C4-2B (cell line): ENCODE results near the gene MAP3K5.

Experiments used
- H3K27ac ChIP-seq: fragments of 450-650 bp; 2 replicates; pipeline ENCODE4 v1.5.1; 2017
- ZFX ChIP-seq: fragments of 450-650 bp; IDR thresholded peaks from 2 replicates; pipeline ENCODE4 v1.6.1; 2017
- TF ChIP-seq, protein P1 (sequence below): fragments of 450-650 bp; conservative IDR thresholded peaks from 2 replicates; pipeline ENCODE4 v1.5.1; 2017; ENCODE audit warnings: mild to moderate bottlenecking

MAP3K5 gene

DNA sequence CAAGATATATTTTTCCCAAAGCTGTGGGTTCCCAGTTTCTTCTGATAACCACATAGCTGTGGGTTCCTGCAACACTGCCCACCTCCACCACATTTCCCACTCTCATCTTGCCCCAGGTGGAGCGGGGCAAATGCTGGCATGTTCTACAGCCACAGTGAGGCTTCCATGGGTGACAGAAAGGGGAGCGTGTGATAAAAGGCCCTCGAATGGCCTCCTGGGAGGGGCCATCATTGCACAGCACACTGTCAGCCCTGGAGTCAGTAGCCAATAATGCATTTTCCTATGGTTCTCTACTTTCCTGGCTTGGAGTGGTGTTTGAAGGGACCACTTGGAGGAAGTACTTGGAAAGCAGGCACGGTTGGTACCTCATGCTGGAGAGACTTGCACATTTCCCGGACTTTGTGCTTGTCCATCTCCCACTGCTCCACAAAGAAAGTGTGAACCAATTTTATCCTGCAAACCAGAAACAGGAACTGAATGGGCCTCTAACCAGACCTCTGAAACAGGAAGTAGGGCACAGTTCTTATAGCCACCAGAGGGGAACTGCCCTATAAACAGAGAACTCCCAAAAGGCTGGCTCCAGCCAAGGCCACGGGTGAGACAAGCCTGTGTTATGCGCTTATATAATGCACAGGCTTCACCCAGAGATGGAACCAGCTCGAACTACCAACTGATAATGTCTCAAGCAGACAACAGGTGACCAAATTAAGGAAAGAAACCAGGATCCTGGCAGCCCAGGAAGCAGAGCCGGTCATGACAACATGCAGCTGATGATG, 8.6 kb downstream of the MAP3K5 start:
- H3K27ac ChIP-seq, result no peak overlapping the region
- no peak for TF ChIP-seq ZFX
- TF ChIP-seq, protein P1, sequence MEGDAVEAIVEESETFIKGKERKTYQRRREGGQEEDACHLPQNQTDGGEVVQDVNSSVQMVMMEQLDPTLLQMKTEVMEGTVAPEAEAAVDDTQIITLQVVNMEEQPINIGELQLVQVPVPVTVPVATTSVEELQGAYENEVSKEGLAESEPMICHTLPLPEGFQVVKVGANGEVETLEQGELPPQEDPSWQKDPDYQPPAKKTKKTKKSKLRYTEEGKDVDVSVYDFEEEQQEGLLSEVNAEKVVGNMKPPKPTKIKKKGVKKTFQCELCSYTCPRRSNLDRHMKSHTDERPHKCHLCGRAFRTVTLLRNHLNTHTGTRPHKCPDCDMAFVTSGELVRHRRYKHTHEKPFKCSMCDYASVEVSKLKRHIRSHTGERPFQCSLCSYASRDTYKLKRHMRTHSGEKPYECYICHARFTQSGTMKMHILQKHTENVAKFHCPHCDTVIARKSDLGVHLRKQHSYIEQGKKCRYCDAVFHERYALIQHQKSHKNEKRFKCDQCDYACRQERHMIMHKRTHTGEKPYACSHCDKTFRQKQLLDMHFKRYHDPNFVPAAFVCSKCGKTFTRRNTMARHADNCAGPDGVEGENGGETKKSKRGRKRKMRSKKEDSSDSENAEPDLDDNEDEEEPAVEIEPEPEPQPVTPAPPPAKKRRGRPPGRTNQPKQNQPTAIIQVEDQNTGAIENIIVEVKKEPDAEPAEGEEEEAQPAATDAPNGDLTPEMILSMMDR, result no peak

DNA sequence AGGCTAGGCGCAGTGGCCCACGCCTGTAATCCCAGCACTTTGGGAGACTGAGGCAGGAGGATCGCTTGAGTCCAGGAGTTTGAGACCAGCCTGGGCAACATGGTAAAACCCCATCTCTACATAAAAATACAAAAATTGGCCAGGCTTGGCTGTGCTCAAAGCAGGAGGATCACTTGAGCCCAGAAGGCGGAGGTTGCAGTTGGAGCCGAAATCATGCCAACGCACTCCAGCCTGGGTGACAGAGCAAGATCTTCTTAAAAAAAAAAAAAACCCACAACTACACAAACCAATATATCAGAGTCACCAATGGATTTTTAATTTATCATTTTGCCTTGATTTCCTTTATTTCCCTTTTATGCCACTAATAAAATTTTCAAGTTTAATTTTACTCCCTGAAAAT, 9.3 kb downstream of the MAP3K5 start:
- TF ChIP-seq ZFX, result no peak
- TF ChIP-seq, protein P1, result no peak
- H3K27ac ChIP-seq, result no peak overlapping the region

DNA sequence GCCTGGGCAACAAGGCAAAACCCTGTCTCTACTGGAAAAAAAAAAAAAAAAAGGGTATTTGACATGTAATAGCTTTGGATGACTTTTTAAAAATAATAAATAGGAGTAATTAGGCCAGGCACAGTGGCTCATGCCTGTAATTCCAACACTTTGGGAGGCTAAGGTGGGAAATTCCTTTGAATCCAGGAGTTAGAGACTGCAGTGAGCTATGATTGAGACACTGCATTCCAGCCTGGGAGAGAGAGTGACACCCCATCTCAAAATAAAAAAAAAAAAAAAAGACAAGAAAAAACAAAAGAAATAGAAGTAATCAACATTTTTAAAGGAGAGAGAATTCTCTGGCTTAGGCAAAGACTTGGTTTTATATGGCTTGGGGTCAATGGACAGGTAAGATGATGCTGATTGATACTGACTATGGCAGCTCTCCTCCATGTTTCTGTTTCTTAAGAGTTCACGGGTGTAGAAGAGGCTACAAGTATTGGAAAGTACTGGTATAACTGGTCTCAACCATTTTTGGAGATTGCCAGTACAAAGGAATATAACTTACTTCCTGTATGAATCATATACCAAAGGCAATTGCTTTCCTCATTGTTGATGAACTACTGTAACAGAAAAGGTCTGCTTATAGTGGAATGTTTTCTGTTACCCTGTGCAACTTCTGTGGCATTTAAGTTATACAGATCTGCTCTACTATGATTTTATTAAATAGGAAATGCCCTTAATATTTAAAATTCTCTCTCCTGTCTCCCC, 10.1 kb downstream of the MAP3K5 start:
- TF ChIP-seq, protein P1, result no peak
- TF ChIP-seq ZFX, result no peak
- H3K27ac ChIP-seq, result no peak overlapping the region

DNA sequence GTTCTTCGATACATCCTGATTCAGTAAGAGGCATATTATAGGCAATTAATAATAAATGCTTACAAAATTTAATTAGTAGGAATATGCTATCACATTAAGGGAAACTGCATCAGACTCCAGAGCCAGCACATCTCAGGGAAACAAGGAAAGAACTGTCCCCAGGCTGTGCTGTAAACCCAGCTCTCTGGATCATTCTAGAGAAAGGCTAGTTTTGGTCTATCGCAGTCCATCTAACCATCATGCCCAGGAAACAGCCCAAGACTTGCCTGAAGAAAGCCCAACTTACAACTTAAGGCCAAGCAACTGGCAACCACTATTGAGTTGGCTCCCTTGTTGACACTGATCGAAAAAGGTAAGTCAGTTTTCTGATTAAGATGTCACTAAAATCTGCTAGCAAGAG, 11.3 kb downstream of the MAP3K5 start:
- no peak overlapping the region for H3K27ac ChIP-seq
- TF ChIP-seq, protein P1, result no peak
- TF ChIP-seq ZFX, result no peak

DNA sequence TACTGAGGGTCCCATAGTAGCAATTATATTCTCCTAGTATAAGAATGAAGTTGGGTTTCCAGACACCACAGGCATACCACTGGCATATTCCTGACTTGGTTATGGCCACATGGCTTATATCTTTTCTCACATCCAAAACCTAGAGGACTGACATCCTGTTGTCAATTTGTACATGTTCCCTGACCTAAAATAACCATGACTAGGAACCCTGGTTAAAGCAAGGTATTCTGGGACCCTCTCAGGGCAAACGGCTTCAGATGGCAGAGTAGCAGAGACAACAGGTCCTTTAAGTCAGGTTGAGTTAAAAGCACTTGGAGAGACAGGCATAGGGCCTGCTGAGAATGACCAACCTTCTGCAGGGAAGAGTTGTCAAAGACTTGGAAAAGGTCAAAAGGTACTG, 12.6 kb downstream of the MAP3K5 start:
- H3K27ac ChIP-seq, result no peak overlapping the region
- no peak for TF ChIP-seq ZFX
- TF ChIP-seq, protein P1, result no peak

DNA sequence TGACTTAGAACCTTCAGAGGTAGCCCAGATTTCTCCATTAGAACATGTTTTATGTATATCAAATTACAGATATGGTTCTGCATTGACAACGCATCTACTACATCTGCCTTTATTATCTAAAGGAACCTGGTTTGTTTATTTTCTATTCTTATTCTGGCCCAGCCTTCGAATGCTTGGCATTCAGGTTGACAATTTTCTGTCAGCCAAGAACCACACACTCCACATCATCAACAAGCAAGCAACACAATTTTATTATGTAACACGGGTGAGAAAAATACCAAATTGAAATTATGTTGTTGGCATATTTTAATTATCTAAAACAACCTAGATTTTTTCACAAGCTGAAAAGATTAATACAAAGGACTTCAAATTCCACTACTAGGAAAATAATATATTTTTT, 14.6 kb downstream of the MAP3K5 start:
- TF ChIP-seq, protein P1, result no peak
- TF ChIP-seq ZFX, result no peak
- H3K27ac ChIP-seq, result no peak overlapping the region

DNA sequence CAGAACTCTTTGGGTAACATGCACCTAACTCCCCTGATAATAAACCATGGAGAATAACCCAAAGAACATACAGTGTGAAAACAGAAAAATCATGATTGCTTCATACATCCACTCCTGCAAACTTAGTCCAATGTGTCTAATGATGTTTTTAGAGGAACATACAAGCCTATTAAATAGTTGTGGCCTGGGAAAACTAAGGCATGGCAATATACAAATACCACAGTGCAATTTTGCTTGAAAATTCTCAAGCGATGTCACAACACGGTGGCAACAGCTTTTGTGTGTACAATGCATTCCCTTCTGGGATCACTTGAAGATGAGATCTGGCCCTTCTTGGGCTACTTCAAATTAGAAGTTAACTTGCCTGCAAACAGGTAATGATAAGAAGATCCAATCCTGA, 16.7 kb downstream of the MAP3K5 start:
- H3K27ac ChIP-seq, result no peak overlapping the region

More for the DNA sequence above, 16.7 kb downstream of the MAP3K5 start:
- TF ChIP-seq, protein P1, result no peak
- TF ChIP-seq ZFX, result no peak
